BJ (cell line): ENCODE results near the gene TNIK. TPM values are rescaled to one million over a fixed set of nuclear protein-coding genes. Genes with fewer than 3 reads are reported as not detected.

Experiments used
- CTCF ChIA-PET: fragments of 350-600 bp; formaldehyde crosslinking; extraction: SDS; loops from one replicate; lab custom pipeline; 2021; ENCODE audit warnings: antibody characterized with exemption, inconsistent platforms; lab: Yijun Ruan, JAX
- POLR2A ChIA-PET: fragments of 300-600 bp; sonication (Branson Sonifier 250); formaldehyde crosslinking; extraction: SDS; loops from one replicate; lab custom pipeline; 2021; ENCODE audit warnings: antibody characterized with exemption; lab: Charles Lee
- DNase-seq: peaks from one replicate; pipeline ENCODE4 v3.0.0-alpha.2; 2011; ENCODE audit warnings: low read depth
- H3K27me3 ChIP-seq: 2 replicates; pipeline ENCODE4 v1.6.0; 2011; ENCODE audit warnings: low read length; ENCODE audit not compliant: control insufficient read depth, insufficient read depth
- H3K36me3 ChIP-seq: 2 replicates; pipeline ENCODE4 v1.5.1; 2011; ENCODE audit warnings: low read length; ENCODE audit not compliant: control insufficient read depth, insufficient read depth
- H3K4me3 ChIP-seq: 2 replicates; pipeline ENCODE4 v1.5.1; 2011; ENCODE audit warnings: low read depth, mild to moderate bottlenecking, control low read depth, low read length
- polyA plus RNA-seq: library from polyadenylated mRNA; depleted of rRNA; stranded (reverse); fragments of >200 nt; gene quantifications from 2 replicates; pipeline ENCODE4 v1.2.3, GENCODE V29; 2011
- TF ChIP-seq, protein P1 (sequence below): IDR thresholded peaks from 2 replicates; pipeline ENCODE4 v1.5.1; 2011; ENCODE audit warnings: low read depth, mild to moderate bottlenecking, control low read depth, inconsistent platforms, low read length, moderate library complexity; ENCODE audit not compliant: insufficient read depth

Gene TNIK
- polyA plus RNA-seq, 1 experiment, result 2.1 TPM

DNA sequence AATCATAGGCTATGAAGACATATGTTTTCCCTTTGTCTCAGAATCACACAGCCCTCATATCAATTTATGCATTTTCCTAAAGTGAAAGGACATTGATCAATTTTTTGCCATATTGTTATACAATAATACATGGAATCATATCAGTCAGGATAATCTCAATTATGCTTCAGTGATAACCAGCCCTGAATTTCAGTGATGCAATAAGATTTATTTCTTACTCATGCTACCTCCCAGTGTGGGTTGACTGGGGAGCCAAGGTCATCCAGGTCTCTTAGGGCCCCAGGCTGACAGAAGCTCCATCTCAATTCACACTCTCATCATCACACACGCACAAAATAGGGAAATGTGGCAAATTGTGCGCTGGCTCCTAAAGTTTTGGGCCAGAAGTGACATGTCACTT lies 44.2 kb upstream of the TNIK start:
- Histone ChIP-seq H3K4me3 (no peak overlapping the region), H3K27me3 (no peaks in the 10 kb centered on the region), H3K36me3 (no peaks in the 10 kb centered on the region)
- DNase-seq, result no peak
- POLR2A ChIA-PET, result no interaction called here
- TF ChIP-seq, protein P1, sequence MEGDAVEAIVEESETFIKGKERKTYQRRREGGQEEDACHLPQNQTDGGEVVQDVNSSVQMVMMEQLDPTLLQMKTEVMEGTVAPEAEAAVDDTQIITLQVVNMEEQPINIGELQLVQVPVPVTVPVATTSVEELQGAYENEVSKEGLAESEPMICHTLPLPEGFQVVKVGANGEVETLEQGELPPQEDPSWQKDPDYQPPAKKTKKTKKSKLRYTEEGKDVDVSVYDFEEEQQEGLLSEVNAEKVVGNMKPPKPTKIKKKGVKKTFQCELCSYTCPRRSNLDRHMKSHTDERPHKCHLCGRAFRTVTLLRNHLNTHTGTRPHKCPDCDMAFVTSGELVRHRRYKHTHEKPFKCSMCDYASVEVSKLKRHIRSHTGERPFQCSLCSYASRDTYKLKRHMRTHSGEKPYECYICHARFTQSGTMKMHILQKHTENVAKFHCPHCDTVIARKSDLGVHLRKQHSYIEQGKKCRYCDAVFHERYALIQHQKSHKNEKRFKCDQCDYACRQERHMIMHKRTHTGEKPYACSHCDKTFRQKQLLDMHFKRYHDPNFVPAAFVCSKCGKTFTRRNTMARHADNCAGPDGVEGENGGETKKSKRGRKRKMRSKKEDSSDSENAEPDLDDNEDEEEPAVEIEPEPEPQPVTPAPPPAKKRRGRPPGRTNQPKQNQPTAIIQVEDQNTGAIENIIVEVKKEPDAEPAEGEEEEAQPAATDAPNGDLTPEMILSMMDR, result no peak
- CTCF ChIA-PET, result no interaction called here

DNA sequence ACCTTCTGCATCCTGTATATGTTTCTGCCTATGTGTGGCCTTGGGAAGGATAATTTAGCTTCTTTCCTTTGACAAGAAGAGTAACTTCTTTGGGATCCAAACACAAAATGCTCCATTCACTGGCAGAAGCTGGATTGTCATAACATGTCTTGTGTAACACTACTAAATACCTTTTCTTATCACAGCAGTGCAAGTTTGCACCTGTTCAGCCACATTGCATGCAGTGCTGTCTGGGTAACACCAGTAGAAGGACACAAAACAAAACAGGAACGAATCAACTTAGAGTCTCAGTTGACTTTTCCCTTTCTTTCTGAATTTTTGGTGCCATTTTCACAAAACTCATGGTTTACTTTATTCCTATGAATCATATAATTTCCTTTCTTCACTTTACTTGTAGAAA lies 43.6 kb upstream of the TNIK start:
- Histone ChIP-seq H3K36me3 (no peaks in the 10 kb centered on the region), H3K4me3 (no peak overlapping the region), H3K27me3 (no peaks in the 10 kb centered on the region)
- POLR2A ChIA-PET, result no interaction called here
- TF ChIP-seq, protein P1, result no peak
- CTCF ChIA-PET, result no interaction called here
- DNase-seq, result no peak

DNA sequence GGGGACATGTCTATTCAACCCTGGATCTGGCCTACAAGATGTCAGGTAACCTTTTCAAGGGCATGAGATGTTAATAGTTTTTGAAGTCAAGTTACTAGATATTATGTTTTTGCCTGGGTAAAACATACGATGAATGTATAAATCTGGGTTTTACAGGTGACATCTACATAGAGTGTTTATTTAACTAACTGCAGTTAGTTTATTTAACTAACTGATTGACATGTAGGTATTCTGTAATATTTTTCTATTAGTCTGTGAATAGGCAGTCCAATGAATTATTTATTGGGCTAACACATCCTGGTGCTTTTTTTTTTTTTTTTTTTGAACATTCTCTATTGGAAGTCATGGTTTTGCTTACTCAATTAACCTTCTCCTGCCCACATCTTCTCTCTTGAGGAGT lies 38.7 kb upstream of the TNIK start:
- Histone ChIP-seq H3K4me3 (no peak overlapping the region), H3K27me3 (no peaks in the 10 kb centered on the region), H3K36me3 (no peaks in the 10 kb centered on the region)
- TF ChIP-seq, protein P1, result no peak
- no peak for DNase-seq
- ChIA-PET CTCF (interaction anchor here (0.8 kb wide), 1 partner anchor 11 kb away, joined by 4 read pairs; no protein-coding TSS in a partner anchor), POLR2A (interaction anchor here (0.5 kb wide), 1 partner anchor 52 kb away, joined by 5 read pairs; no protein-coding TSS in a partner anchor)

DNA sequence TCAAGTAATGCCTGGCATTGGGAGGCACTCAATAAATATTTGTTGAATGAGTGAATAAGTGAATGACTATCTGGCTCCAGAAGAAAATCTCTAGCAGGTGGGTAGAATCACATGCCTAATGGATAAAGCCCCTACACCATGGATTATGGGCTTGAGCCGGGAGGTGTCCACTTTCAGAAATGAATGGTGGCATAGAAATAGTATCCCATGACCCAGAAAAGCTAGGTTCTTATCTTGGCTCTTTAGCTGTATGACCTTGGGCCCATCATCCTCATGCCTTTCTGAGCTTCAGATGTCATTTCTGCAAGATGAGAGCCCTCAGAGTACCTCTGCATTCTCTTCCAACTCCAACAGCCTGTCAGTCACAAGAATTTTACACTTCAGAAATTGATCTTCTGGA lies 37.3 kb upstream of the TNIK start:
- DNase-seq, result no peak
- TF ChIP-seq, protein P1, result no peak
- CTCF ChIA-PET, result no interaction called here
- POLR2A ChIA-PET, result no interaction called here
- H3K27me3 ChIP-seq, result no peaks in the 10 kb centered on the region
- H3K4me3 ChIP-seq, result no peak overlapping the region
- no peaks in the 10 kb centered on the region for H3K36me3 ChIP-seq

DNA sequence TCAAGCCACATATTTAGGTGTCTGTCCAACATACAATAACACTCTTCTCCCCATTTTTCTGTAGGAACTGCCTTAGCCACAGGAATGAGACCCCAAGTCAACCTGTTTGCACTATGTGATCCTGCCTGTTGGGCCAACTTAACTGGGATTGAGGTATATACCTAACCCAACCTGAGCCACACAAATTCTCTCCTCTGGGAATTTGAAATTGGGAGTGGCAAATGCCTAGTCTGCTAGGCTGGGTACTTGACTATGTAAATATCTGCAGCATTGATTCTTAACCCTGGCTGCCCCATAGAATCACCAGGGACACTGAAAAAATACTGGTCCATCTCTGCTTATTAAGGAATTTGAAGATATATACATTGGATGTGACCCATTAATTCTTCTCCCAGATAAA lies 35.2 kb upstream of the TNIK start:
- POLR2A ChIA-PET, result no interaction called here
- H3K27me3 ChIP-seq, result no peaks in the 10 kb centered on the region
- H3K4me3 ChIP-seq, result no peak overlapping the region
- TF ChIP-seq, protein P1, result no peak
- no peak for DNase-seq
- no peaks in the 10 kb centered on the region for H3K36me3 ChIP-seq
- CTCF ChIA-PET, result no interaction called here
